GM21825 (cell line): ENCODE data around the gene CUL1.

ENCODE experiments used
- ATAC-seq: cut with Tn5 transposase; IDR thresholded peaks from one replicate; pipeline ENCODE4 v1.9.1; 2021; ENCODE audit warnings: mild to moderate bottlenecking, moderate library complexity; ENCODE audit not compliant: unreplicated experiment

Gene CUL1

DNA sequence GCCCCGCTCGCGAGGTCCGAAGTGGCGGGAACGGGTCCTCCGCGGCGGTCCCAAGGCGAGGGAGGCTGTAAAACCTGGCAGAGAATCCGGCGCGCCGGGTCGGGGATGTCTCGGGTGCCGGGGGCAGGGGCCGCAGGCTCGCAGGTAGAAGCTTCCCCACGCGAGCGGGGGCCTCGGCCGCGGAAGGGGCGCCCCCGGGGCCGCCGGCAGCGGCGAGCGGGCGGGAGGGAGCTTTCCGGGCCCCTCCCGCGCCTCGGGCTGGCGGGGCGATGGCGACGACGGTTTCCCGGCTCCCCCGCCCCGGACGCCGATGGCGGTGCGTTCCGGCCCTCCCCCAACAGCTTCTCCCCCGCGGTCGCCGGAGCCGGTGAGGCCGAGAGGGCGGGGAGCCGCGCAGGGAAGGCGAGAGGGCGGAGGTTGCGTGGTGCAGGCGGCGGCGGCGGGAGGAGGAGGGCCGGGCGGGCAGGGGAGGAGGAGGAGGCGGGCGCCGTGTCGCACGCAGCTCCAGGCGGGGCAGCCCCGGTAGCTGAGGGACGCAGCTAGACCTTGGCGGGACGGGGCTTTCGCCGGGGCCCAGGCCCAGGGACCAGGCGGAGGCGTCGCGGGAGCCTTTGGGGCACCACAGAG is at the start of gene CUL1:
TSS of gene CUL1 (plus strand) at position 507 of the 627 bp plus-strand sequence. CDS start 31,220 bp downstream, outside the sequence.
- peak; percentile 68 for ATAC-seq

GRCh38 chr7:148650232-148650858 is 48.4 kb upstream of the CUL1 start:
- no peak for ATAC-seq

DNA sequence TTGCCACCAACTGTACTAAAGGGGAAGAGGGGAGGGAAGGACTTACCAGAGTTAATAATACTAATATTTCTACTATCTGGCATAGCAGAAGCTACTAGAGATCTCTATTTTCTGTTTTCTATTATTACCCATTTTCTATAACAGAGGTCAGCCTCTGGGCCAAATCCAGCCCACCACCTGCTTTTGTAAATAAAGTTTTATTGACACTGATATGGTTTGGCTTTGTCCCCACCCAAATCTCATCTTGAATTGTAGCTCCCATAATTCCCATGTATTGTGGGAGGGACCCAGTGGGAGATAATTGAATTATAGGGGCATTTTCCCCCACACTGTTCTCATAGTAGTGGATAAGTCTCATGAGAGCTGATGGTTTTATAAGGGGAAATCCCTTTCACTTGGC is 45.9 kb upstream of the CUL1 start:
- ATAC-seq: no peak

DNA sequence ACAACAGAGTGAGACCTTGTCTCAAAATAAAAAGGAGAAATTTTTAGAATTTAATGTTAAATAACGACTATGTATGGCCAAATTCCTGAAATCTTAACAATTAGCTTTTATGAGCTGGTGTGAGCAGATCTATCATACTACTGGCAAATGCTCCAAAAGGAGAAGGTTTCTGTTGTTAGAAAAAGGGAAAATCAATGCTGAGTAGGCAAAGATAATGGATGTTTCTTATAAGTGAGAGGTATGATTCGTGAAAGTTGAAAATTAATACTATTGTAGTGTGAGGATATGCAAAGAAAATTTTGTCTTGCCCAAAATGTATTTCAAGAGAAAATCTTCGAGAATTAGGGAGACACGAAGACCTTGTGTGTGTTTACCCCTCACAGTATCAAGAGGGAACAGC is 40.8 kb upstream of the CUL1 start:
- no peak for ATAC-seq

- ATAC-seq: no peak
Observed at GRCh38 chr7:148661471-148661870, 37.2 kb upstream of the CUL1 start.

GRCh38 chr7:148662646-148663045 is 36.1 kb upstream of the CUL1 start:
- no peak for ATAC-seq

DNA sequence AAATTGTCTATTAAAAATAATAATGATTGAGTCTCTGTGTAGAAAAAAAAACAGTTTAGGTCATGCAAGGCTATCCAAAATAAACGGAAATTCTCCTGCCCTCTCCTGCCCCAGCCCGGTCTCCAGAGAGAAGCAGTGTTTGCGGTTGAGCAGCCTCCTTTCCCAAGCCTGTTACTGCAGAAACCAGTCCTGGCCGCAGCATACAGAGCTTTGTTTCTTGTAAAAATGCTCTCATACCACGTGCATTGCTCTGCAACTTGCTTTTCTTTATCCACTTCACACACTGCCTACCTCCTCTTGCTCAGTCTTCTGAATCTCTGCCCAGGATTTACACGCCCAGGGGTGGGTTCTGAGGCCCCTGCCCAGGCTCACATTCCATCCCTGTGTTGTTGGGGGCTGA is 34.4 kb upstream of the CUL1 start:
- no peak for ATAC-seq

GRCh38 chr7:148665221-148665620 is 33.5 kb upstream of the CUL1 start:
- ATAC-seq: no peak

GRCh38 chr7:148669927-148670326 is 28.8 kb upstream of the CUL1 start:
- ATAC-seq: no peak

DNA sequence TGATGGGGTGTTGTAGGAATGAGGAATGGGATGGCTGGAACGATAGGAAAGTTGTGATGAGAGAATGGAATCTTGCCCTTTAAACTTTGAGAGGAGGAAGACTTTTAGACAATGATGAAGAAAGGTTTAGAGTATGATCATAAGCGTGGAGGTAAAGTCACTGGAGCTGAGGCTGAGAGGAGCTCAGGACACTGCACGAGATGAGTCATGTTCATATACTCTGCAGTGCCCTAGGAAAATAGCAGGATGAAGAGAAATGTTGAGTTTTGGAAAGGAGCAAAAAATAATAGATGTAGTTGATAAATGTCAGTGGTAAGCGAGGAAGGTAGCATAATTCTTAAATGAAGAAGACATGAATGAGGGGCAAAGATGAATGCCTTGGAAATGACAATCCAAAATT is 28.3 kb upstream of the CUL1 start:
- ATAC-seq: no peak

DNA sequence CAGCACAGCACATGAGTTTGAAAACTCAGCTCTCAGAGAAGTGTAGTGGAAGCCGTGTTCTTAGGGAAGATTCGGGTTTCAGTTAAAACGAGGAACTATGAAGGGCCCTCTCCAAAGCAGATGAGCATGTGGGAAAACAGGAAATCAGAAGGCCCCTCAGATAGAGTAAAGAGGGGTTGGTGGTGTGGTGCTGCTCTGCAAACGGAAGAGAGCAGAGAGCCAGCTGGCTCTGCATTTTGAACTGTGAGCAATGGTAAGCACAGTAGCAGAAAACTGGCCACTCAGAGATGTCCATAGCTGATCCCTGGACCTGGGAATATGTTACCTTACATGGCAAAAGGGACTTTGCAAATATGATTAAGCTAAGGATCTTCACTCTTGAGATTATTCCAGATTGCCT is 27.9 kb upstream of the CUL1 start:
- ATAC-seq: no peak

- no peak for ATAC-seq
Observed at GRCh38 chr7:148672041-148672440, 26.7 kb upstream of the CUL1 start.

DNA sequence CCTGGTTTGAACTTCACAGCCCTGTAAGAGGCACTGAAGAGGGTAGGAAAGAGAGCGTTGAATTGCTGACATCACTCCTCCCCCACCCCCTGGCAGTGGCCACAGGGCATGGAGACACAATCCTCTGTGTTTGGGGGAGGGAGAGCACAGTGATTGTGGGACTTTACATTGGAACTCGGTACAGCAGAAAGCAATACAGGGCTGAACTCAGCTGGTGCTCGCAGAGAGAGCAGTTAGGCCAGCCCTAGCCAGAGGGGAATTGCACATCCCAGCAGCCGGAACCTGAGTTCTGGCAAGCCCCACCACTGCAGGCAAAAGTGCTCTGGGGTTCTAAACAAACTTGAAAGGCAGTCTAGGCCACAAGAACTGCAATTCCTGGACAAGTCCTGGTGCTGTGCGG is 24.0 kb upstream of the CUL1 start:
- no peak for ATAC-seq

GRCh38 chr7:148676291-148676690 is 22.4 kb upstream of the CUL1 start:
- ATAC-seq: no peak

DNA sequence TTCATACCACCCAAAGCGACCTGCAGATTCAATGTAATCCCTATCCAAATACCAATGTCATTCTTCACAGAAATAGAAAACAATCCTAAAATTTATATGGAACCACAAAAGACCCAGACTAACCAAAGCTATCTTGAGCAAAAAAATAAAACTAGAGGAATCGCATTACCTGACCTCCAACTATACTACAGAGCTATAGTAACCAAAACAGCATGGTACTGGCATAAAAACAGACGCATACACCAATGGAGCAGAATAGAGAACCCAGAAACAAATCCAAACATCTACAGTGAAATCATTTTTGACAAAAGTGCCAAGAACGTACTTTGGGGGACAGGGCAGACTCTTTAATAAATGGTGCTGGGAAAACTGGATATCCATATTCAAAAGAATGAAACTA is 16.9 kb upstream of the CUL1 start:
- no peak for ATAC-seq

DNA sequence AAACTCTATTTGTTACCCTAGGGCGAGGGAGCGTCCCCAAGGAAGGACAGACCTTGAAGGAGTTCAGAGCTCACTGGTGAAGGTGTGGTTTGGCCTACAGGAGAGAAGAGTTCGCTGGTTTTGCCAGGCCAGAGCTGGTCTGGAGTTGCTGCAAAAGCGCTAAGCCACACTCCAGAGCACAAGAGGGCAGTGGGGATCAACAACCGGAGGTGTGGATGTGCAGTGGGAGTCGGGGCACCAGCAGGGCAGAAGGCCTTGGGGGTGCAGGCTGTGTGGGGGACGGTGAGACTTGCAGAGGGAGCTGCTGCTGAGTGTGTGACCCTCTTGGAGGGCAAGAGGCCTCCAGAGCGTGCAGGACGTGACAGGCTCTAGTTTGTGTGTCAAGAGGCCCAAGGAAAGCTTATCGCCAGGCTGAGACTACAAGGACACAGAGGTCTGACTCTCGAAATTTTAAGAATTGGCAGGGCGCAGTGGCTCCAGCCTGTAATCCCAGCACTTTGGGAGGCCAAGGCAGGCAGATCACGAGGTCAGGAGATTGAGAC is 14.3 kb upstream of the CUL1 start:
- no peak for ATAC-seq

GRCh38 chr7:148686312-148686937 is 12.3 kb upstream of the CUL1 start:
- no peak for ATAC-seq

DNA sequence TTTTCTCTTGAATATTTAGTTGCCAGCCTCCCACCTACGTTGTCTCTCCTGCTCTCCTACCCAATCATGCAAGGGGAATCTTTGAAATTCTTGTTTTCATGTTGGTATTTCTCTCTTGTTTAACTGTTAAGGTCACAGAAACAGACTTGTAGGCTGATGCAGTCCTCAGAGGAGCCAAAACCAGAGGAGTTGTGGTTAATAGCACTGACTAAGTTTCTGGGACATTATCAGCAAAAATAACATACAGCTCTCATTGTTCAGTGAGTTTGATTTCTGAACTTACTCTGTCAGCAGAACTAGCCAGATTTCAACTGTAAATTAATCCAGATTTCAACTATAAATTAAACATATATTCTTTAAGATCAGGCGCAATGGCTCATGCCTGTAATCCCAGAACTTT is 11.1 kb upstream of the CUL1 start:
- no peak for ATAC-seq

DNA sequence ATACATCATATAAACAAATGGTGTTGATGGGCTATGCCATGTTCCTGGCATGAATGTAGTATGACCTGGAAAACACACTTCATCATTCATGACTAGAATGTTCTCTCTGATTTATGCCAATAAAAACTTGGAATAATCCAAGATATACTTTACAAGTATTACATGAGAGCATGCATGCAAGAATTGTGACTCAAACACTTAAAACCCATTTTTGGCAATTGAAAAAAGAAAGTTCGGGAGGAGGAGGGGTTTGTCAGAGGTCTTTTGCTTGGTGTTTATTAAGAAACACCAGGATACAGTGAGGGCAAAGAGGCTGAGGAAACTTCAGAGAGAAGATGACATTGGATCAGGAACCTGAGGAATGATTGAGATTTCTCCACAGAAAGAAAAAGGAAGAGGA is 10.2 kb upstream of the CUL1 start:
- no peak for ATAC-seq

GRCh38 chr7:148693651-148694050 is 5.1 kb upstream of the CUL1 start:
- no peak for ATAC-seq

DNA sequence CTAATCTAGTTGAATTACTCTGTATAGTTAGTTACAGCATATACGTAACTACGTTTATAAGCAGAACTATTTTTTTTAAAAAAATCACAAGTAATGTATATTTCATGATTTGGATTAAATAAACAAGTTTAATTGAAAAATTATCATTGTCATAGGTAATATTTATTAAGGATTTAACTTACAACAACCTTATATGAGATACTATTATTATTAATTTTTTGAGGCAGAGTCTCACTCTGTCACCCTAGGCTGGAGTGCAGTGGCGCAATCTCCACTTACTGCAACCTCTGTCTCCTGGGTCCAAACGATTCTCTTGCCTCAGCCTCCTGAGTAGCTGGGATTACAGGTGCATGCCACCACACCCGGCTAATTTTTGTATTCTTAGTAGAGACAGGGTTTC is 4.1 kb upstream of the CUL1 start:
- ATAC-seq: no peak

- no peak for ATAC-seq
Observed at GRCh38 chr7:148695953-148696352, 2.8 kb upstream of the CUL1 start.
